GM18519 (cell line): ENCODE data around the gene BTLA.
"Not testable (repeated sequence)": the region's sequence is repeated elsewhere in the genome, so short reads cannot be mapped to it uniquely, and the experiment has no call there.

Experiments
- ATAC-seq: cut with Tn5 transposase; IDR thresholded peaks from one replicate; pipeline ENCODE4 v1.9.1; 2021; ENCODE audit warnings: mild to moderate bottlenecking, moderate library complexity; ENCODE audit not compliant: unreplicated experiment, low FRiP score

The BTLA gene, protein sequence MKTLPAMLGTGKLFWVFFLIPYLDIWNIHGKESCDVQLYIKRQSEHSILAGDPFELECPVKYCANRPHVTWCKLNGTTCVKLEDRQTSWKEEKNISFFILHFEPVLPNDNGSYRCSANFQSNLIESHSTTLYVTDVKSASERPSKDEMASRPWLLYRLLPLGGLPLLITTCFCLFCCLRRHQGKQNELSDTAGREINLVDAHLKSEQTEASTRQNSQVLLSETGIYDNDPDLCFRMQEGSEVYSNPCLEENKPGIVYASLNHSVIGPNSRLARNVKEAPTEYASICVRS

GRCh38 chr3:112498914-112499711 lies at the start of gene BTLA:
BTLA (minus strand) TSS chr3:112499472; CDS start chr3:112499358, 114 bp downstream.
- ATAC-seq, result peak; percentile 46

- ATAC-seq, result no peak
Observed at GRCh38 chr3:112546216-112546759, 47.0 kb upstream of the BTLA start.

DNA sequence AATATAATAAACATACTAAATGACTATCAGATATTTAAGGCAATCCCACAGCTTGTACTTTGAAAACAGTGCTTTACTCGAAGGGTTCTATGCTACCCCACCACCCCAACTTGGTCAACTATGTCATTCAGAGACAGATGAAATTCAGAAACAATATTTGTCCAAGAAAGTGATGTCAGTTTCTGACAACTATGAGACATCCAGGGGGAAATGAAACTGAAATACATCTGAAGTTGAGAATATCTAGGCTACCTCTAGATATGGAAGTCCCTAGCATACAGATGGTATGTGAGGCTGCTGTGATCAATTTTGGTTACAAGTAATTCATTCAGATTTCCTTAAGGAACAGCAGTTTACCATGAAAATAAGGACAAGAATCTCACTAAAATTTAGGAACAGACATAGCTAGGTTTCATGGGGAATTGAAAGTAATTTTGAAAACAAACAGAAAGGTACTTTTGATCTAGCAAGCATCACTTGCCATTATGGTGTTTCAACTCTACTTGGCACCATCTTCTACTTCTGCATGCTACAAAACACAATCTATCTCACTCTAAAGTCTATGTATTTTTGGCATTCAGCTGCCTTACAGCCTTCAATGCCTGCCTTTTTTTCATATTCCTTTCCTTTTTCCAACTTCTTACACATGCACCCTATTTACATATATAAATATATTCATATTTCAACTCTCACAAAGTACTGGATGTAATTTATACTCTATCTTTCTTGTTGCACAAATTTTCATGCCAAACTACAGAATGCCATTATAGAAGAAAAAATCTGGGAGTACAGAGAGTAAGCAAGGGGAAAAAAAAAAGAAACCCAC lies 40.8 kb upstream of the BTLA start:
- ATAC-seq, result peak; percentile 86

DNA sequence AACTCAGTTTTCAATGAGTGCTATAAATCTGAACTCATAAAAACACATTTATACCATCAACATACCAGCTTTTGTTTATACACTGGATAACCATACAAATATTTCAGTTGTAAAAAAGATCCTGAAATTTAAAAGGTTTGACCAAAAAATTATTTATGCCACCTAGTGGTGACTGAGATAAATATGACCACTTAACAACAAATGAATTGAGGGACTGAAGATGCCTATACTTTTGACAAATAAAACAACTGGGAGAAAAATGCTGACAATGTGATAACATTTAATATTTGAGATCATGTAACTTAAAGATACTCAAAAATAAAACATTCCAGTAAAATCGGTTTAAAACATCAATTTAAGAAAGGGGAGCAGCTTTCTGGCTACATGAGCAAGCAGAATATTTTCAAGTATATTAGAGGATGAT lies 32.1 kb upstream of the BTLA start:
- no peak for ATAC-seq

DNA sequence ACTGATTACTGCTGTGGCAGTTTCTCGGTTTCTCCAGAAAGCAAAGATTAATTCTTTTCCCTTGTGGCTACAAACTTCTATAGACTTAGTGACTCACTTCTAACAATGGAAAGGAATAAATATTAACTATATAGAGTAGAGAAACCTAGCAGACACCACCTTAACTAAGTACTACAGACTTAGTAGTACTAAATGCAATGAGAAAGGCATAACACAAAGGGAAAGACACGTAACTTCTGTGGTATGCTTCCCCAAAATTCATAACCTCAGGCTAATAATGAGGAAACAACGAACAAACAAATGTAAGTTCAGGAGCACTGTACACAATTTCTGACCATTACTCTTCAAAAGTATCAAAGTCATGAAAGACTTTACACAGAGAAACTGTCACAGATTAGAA lies 31.3 kb upstream of the BTLA start:
- ATAC-seq, result no peak

DNA sequence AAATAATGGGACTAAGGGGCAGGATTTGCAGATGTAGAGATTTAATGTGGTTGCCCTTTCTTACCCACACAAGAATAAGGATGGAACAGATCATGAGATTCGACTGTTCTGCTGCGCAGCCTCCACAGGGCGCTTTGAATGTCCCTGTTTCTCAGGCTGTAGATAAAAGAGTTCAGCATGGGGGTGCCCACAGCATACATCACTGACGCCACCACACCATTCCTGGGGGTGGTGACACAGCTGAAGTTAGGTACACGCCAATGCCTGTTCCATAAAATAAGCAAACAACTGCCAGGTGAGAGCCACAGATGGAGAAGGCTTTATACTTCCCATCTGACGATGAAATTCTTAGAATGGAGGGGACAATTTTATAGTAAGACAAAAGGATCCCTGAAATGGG lies 24.9 kb upstream of the BTLA start:
- not testable (repeated sequence) for ATAC-seq

DNA sequence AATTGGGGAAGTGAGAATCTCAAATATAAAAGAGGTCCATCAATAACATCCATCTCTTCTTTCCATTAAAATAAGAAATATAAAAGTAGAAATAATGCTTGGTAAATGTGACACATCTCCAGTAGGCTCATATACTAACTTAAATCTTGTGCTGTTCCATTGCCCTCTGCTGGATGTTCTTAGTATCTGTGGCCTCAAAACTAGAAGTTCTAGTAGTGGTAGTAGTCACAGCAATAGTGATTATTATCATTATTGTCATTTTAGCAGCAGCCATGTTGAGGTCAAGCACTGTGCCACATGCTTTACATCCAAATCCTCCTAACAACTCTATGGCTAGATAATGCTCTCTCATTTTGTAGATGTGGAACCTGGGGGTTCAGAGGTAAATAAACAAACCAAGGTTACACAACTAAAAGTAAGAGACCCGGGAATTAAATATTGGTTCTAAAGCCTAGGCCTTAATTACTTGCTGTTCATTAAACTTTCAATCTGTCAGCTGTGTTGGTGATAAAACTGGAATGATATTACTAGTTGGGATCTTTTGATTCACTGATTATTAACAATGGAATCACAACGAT lies 20.2 kb upstream of the BTLA start:
- peak; percentile 43 for ATAC-seq

DNA sequence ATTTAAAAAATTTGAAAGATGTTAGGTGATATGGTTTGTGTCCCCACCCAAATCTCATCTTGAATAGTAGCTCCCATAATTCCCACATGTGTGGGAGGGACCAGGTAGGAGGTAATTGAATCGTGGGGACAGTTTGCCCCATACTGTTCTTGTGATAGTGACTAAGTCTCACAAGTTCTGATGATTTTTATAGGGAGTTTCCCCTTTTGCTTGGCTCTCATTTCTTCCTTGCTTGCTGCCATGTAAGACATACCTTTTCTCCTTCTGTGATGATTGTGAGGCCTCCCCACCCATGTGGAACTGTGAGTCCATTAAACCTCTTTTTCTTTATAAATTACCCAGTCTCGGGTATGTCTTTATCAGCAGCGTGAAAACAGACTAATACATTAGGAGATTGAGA lies 19.7 kb upstream of the BTLA start:
- not testable (repeated sequence) for ATAC-seq

- ATAC-seq, result peak; percentile 98
Observed at GRCh38 chr3:112514527-112515128, 15.4 kb upstream of the BTLA start.

DNA sequence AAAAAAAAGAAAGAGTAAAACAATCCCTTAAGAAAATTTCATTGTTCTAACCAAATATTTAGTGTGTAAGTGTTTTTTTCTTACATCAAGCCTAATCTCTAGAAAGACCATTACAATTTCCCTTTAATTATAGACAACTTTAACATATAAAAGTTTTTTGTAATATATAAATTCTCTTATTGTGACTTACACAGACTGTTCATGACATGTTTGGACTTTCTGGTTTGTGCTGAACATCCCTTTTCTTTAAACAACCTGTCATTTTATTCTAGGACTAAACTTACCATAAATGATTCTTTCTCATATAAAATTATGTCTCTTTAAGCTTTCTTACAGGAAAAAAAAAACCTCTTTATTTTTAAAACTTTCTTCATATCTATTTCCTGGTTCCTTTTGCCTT lies 13.0 kb upstream of the BTLA start:
- ATAC-seq, result no peak

- no peak for ATAC-seq
Observed at GRCh38 chr3:112508860-112509259, 9.6 kb upstream of the BTLA start.

GRCh38 chr3:112508261-112508660 lies 9.0 kb upstream of the BTLA start:
- ATAC-seq, result no peak

DNA sequence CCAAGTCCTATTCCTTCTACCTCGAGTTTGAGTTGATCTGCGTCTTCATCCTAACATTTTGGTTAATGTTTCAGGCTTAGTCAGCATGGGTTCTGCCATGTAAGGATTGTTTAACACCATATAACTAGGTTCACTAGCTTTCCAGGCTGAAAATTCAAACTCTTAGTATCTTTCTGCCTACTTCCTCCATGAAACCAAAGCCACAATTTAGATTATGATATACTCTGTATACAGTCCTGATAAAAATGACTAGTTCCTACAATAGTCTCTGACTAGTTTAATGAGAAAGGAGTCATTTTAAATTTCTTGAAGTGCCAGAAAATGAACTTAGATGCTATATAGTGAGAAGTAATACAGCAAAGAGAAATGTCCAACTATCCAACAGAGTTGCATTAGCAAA lies 6.6 kb upstream of the BTLA start:
- no peak for ATAC-seq

DNA sequence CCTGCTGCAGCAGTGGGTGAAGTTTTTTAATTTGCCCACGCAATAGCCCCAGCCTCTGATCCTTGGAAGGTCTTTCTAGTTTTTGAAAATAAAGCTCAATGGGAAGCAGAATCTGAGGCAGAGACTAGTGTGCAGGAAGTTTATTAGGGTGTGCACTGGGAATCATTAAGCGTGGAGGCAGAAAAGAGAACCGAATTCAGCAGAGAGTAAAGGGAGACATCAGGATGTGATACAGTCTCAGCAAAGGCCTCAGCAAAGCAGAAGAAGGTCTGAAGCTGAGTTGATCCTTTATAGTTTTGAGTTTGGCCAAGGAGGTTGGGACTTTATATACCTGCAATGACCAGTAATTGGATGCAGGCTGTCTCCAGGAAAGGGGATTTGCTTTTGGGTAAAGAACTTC lies 4.9 kb upstream of the BTLA start:
- no peak for ATAC-seq

- ATAC-seq, result no peak
Observed at GRCh38 chr3:112503304-112503972, 4.2 kb upstream of the BTLA start.

DNA sequence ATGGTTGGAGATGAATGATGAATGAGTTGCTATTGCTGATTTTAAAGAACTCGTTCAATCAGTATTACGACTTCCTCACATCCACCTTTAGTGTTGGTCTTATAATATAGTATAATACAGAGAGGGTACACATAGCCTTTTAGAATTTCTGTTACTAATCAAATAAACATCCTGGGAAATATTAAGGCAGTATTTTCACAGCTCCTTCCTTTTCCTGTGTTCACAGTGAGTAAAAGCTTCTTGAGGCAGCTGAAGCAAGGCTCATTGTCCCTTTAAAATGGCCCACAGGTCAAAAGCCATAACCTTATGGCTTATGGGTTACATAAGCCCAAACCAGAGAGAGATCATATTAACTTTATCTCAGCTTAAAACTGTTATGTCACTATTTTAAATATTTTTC lies 1.3 kb upstream of the BTLA start:
- ATAC-seq, result no peak

DNA sequence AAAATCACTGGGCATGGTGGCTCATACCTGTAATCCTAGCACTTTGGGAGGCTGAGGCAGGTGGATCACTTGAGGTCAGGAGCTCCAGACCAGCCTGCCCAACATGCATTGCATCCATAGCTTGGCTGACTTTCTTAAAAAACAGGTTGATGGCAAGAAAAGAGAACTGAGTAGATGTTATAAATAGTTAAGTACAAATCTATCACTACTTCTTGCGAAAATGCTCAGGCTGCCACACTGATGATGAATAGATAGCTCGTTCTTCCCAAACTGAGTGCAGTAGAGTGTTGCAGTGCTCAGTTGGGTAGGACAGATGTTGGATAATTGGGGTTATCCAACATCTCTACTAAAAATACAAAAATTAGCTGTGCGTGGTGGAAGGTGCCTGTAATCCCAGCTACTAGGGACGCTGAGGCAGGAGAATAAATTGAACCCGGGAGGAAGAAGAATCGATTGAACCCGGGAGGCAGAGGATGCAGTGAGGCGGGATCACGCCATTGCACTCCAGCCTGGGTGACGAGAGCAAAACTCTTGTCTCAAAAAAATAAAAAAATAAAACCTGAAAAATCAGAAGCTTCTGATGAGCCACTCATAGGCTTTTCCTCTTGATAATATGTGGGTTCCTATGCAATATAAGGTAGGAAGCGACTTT lies 1.2 kb downstream of the BTLA start:
- no peak for ATAC-seq

DNA sequence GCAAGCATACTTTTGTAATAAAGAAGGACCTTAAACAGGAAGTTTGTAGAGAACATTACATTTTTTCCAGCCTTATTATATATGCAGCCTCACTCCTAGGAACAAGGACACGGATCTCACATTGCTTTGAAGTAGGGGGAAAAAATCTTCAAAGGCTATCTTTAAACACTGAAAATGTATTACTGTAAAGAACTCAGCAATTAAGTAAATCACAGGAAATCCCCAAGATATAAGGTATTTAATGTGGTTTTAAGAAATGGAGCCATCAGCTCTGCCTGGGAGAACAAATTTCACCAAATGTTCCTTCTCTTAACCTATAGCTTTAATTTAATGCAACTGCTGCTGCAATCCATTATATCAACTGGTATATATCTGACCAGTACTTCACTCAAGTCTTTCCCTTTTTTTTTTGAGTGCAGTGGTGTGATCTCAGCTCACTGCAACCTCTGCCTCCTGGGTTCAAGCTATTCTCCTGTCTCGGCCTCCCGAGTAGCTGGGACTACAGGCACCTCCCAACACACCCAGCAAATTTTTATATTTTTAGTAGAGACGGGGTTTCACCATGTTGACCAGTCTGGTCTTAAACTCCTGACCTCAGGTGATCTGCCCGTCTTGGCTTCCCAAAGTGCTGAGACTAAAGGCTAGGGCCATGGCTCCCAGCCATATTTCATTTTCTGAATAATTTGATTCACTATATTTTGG lies 2.8 kb downstream of the BTLA start:
- ATAC-seq, result no peak

DNA sequence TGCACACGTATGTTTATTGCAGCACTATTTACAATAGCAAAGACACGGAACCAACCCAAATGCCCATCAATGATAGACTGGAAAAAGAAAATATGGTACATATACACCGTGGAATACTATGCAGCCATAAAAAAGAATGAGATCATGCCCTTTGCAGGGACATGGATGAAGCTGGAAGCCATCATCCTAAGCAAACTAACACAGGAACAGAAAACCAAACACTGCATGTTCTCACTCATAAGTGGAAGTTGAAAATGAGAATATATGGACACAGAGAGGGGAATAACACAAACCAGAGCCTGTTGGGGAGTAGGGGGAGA lies 4.9 kb downstream of the BTLA start:
- not testable (repeated sequence) for ATAC-seq
